HCT116 (cell line): ENCODE measurements around the gene CCDC38. TPM values are rescaled to one million over a fixed set of nuclear protein-coding genes. Genes with fewer than 3 reads are reported as not detected.

Source experiments
- ATAC-seq: fragments of 200-7000 bp; cut with Tn5 transposase; 2 replicates; pipeline ENCODE4 v1.9.1; 2020; ENCODE audit warnings: mild to moderate bottlenecking, moderate library complexity
- BruUV-seq: library from RNA; stranded (reverse); fragments of 400-500 nt; replicated peaks from 2 replicates; lab custom pipeline; 2021; lab: Mats Ljungman, UMichigan
- CTCF ChIA-PET: fragments of 300-600 bp; sonication (Branson Sonifier 250); formaldehyde crosslinking; loops from one replicate; lab custom pipeline; 2021; ENCODE audit warnings: antibody characterized with exemption; lab: Charles Lee
- POLR2A ChIA-PET: fragments of 300-600, 350-600 bp; sonication (Branson Sonifier 250); formaldehyde crosslinking; loops from one replicate; lab custom pipeline; 2021; ENCODE audit warnings: antibody characterized with exemption; lab: Charles Lee
- RAD21 ChIA-PET, 2 experiments: fragments of 300-600 bp; sonication (Branson Sonifier 250); formaldehyde crosslinking; loops; one replicate each; lab custom pipeline; 2023; ENCODE audit warnings: low total read pairs in 2 of 2; ENCODE audit not compliant: uncharacterized antibody in 2 of 2, unreplicated experiment in 2 of 2, low non-redundant PET in 1 of 2; lab: Charles Lee
- DNase-seq: peaks from one replicate; pipeline ENCODE4 v3.0.0-alpha.2; 2010; ENCODE audit warnings: low read depth, low spot score
- H2AFZ ChIP-seq: fragments of 200-600 bp; shearing (Covaris generic), sonication (generic); 2 replicates; pipeline ENCODE4 v1.6.1; 2017; ENCODE audit warnings: low read depth, mixed run types, mixed read lengths, antibody characterized with exemption, low read length; ENCODE audit not compliant: poor library complexity, severe bottlenecking
- H3K27ac ChIP-seq: 2 replicates; pipeline ENCODE4 v1.5.1; 2012; ENCODE audit warnings: low read depth, low read length
- H3K27me3 ChIP-seq: fragments of 200-600 bp; sonication (generic); 2 replicates; pipeline ENCODE4 v1.6.1; 2016; ENCODE audit warnings: mixed run types, low read length, mixed read lengths; ENCODE audit not compliant: insufficient read depth
- H3K36me3 ChIP-seq, 2 experiments: fragments of 200-500 bp in 1 of 2; fragments of 200-600 bp in 1 of 2; sonication (Bioruptor generic) in 1 of 2; sonication (generic) in 1 of 2; 2 replicates each; pipeline versions ENCODE4 v1.5.1 to v1.6.1; 2014 to 2016; ENCODE audit warnings: low read length in 2 of 2, inconsistent platforms in 1 of 2, mixed read lengths in 1 of 2, mixed run types in 1 of 2; ENCODE audit not compliant: insufficient read depth in 2 of 2, control insufficient read depth in 1 of 2
- H3K4me1 ChIP-seq, 2 experiments: fragments of 200-600 bp in 1 of 2; sonication (generic) in 1 of 2; 2 replicates each; pipeline versions ENCODE4 v1.5.1 to v1.6.1; 2012 to 2017; ENCODE audit warnings: low read length in 2 of 2, inconsistent platforms in 1 of 2, mild to moderate bottlenecking in 1 of 2, mixed read lengths in 1 of 2, mixed run types in 1 of 2, moderate library complexity in 1 of 2; ENCODE audit not compliant: insufficient read depth in 2 of 2, control insufficient read depth in 1 of 2
- H3K4me2 ChIP-seq: fragments of 200-600 bp; sonication (generic); 2 replicates; pipeline ENCODE4 v1.6.1; 2017; ENCODE audit warnings: mixed run types, low read length, mixed read lengths
- H3K4me3 ChIP-seq, 2 experiments: fragments of 200-600 bp in 1 of 2; sonication (generic) in 1 of 2; replicated peaks in 1 of 2; 2 replicates each; pipeline ENCODE4 v1.5.1; 2011 to 2016; ENCODE audit warnings: low read length in 2 of 2, control low read depth in 1 of 2, low read depth in 1 of 2, mild to moderate bottlenecking in 1 of 2, mixed read lengths in 1 of 2, mixed run types in 1 of 2
- H3K79me2 ChIP-seq: fragments of 200-600 bp; sonication (generic); 2 replicates; pipeline ENCODE4 v1.6.1; 2017; ENCODE audit warnings: mild to moderate bottlenecking, mixed run types, low read length, moderate library complexity, mixed read lengths; ENCODE audit not compliant: insufficient read depth
- H3K9ac ChIP-seq: fragments of 200-600 bp; sonication (generic); 2 replicates; pipeline ENCODE4 v1.6.1; 2016; ENCODE audit warnings: low read length, mixed read lengths
- H3K9me2 ChIP-seq: fragments of 200-600 bp; sonication (generic), shearing (Covaris generic); 2 replicates; pipeline ENCODE4 v1.6.1; 2017; ENCODE audit warnings: mixed run types, mild to moderate bottlenecking, moderate library complexity; ENCODE audit not compliant: insufficient read depth
- H3K9me3 ChIP-seq, 2 experiments: fragments of 200-500 bp in 1 of 2; fragments of 200-600 bp in 1 of 2; sonication (Bioruptor generic) in 1 of 2; sonication (generic) in 1 of 2; 2 replicates each; pipeline ENCODE4 v1.6.1; 2014 to 2017; ENCODE audit warnings: low read length in 2 of 2, mixed read lengths in 2 of 2, inconsistent platforms in 1 of 2, low read depth in 1 of 2, mild to moderate bottlenecking in 1 of 2, mixed run types in 1 of 2, moderate library complexity in 1 of 2; ENCODE audit not compliant: control insufficient read depth in 1 of 2, insufficient read depth in 1 of 2
- H4K20me1 ChIP-seq: fragments of 200-600 bp; sonication (generic), shearing (Covaris generic); 2 replicates; pipeline ENCODE4 v1.6.1; 2017; ENCODE audit warnings: mixed run types, mild to moderate bottlenecking, moderate library complexity; ENCODE audit not compliant: insufficient read depth
- ATF3 ChIP-seq: IDR thresholded peaks from 2 replicates; pipeline ENCODE4 v1.6.1; 2012
- EZH2phosphoT487 ChIP-seq: fragments of 200-600 bp; IDR thresholded peaks from 2 replicates; pipeline ENCODE4 v1.6.1; 2018; ENCODE audit warnings: antibody characterized with exemption, borderline replicate concordance
- POLR2A ChIP-seq: IDR thresholded peaks from 2 replicates; pipeline ENCODE4 v1.7.0; 2011; ENCODE audit warnings: borderline replicate concordance; ENCODE audit not compliant: insufficient read depth, insufficient read length; ENCODE audit errors: extremely low read depth
- RAD21 ChIP-seq: IDR thresholded peaks from 2 replicates; pipeline ENCODE4 v1.6.1; 2012; ENCODE audit warnings: low read depth, mild to moderate bottlenecking
- REST ChIP-seq: IDR thresholded peaks from 2 replicates; pipeline ENCODE4 v1.6.1; 2012; ENCODE audit warnings: low read depth
- SP1 ChIP-seq: IDR thresholded peaks from 2 replicates; pipeline ENCODE4 v1.6.1; 2012; ENCODE audit warnings: low read depth
- YY1 ChIP-seq: IDR thresholded peaks from 2 replicates; pipeline ENCODE4 v1.6.1; 2011; ENCODE audit warnings: low read length, low read depth, moderate library complexity, mild to moderate bottlenecking; ENCODE audit not compliant: insufficient replicate concordance; ENCODE audit errors: extremely low read depth
- ZFX ChIP-seq: fragments of 450-650 bp; IDR thresholded peaks from 2 replicates; pipeline ENCODE4 v1.6.1; 2017
- intact Hi-C: fragments of 100-400 bp; cut with micrococcal nuclease; formaldehyde crosslinking; loops from 2 replicates; pipeline ENCODE4 v1.10.0; 2022
- total RNA-seq: library from RNA; stranded (reverse); gene quantifications from one replicate; pipeline ENCODE4 v1.2.1, GENCODE V29; 2021; ENCODE audit not compliant: unreplicated experiment

Gene CCDC38
- total RNA-seq, 1 experiment from 2014 or later: 0.27 TPM

- no peak for ATAC-seq
- Histone ChIP-seq H4K20me1 (no peaks in the 10 kb centered on the region), H3K9me2 (no peaks in the 10 kb centered on the region), H2AFZ (no peak overlapping the region), H3K27ac (no peak overlapping the region), H3K4me2 (no peak overlapping the region), H3K27me3 (no peaks in the 10 kb centered on the region), H3K4me3 (no peak overlapping the region), H3K9ac (no peak overlapping the region)
- ChIA-PET RAD21 (no interaction called here), CTCF (no interaction called here)
- no peak for DNase-seq
- intact Hi-C loops: no loop called here
- no peak for TF ChIP-seq YY1
- TF ChIP-seq ATF3: no peak
- TF ChIP-seq SP1: no peak
- TF ChIP-seq POLR2A: no peak
- TF ChIP-seq RAD21: no peak
- no peak for TF ChIP-seq REST
- no peak for TF ChIP-seq ZFX
- TF ChIP-seq EZH2phosphoT487: no peak
- TF ChIP-seq, all 23 proteins: peak for 0
- Histone ChIP-seq H3K79me2 (no peaks in the 10 kb centered on the region), H3K4me1 (peaks cover 7 to 26% of the 10 kb centered on the region in 2 experiments; a peak in 3 of 4 replicates), H3K9me3 (no peaks in the 10 kb centered on the region), H3K36me3 (no peaks in the 10 kb centered on the region)
- no TSS peak for BruUV-seq
- POLR2A ChIA-PET: no interaction called here
Measured at GRCh38 chr12:95834572-95834971, 107.8 kb downstream of the CCDC38 start.
